Activated T-cell treated with anti-CD3 and anti-CD28 coated beads, Interleukin-2, amount 50 U/mL, for 48 hours (primary cell): Measurements from ENCODE around the gene RHCG.
A peak's percentile ranks its signal among the peaks of the same experiment; 100 is the strongest.

Experiments used
- DNase-seq, 2 experiments: peaks; one replicate each; pipeline ENCODE4 v3.0.0-alpha.2; 2020

RHCG gene

GRCh38 chr15:89496155-89497098 lies at the start of gene RHCG:
Gene RHCG (minus strand): TSS chr15:89496583. CDS start chr15:89496544, 39 bp downstream.
- DNase-seq: peak; percentile 37 to 41

GRCh38 chr15:89543389-89543788 lies 47.0 kb upstream of the RHCG start:
- no peak for DNase-seq

GRCh38 chr15:89542369-89542768 lies 46.0 kb upstream of the RHCG start:
- DNase-seq: no peak

- DNase-seq: no peak
Observed at GRCh38 chr15:89539027-89539426, 42.6 kb upstream of the RHCG start.

GRCh38 chr15:89533861-89534544 lies 37.6 kb upstream of the RHCG start:
- DNase-seq: no peak

GRCh38 chr15:89531796-89532537 lies 35.6 kb upstream of the RHCG start:
- no peak for DNase-seq

- DNase-seq: no peak
Observed at GRCh38 chr15:89530976-89531375, 34.6 kb upstream of the RHCG start.

- no peak for DNase-seq
Observed at GRCh38 chr15:89528757-89529352, 32.5 kb upstream of the RHCG start.

- no peak for DNase-seq
Observed at GRCh38 chr15:89526601-89527441, 30.4 kb upstream of the RHCG start.

GRCh38 chr15:89526181-89526580 lies 29.8 kb upstream of the RHCG start:
- no peak for DNase-seq

- no peak for DNase-seq
Observed at GRCh38 chr15:89524184-89524583, 27.8 kb upstream of the RHCG start.

- DNase-seq: no peak
Observed at GRCh38 chr15:89523101-89523500, 26.7 kb upstream of the RHCG start.

- no peak for DNase-seq
Observed at GRCh38 chr15:89521605-89522004, 25.2 kb upstream of the RHCG start.

- no peak for DNase-seq
Observed at GRCh38 chr15:89515477-89515876, 19.1 kb upstream of the RHCG start.

GRCh38 chr15:89514596-89515406 lies 18.4 kb upstream of the RHCG start:
- DNase-seq: peak in 1 of 2 experiments; percentile 2

GRCh38 chr15:89514186-89514585 lies 17.8 kb upstream of the RHCG start:
- DNase-seq: no peak

GRCh38 chr15:89513284-89513683 lies 16.9 kb upstream of the RHCG start:
- DNase-seq: peak in 1 of 2 experiments; percentile 0

- DNase-seq: peak in 1 of 2 experiments; percentile 4
Observed at GRCh38 chr15:89512631-89513030, 16.2 kb upstream of the RHCG start.

- no peak for DNase-seq
Observed at GRCh38 chr15:89506026-89506686, 9.8 kb upstream of the RHCG start.

GRCh38 chr15:89504166-89504565 lies 7.8 kb upstream of the RHCG start:
- no peak for DNase-seq
